ENCODE data around the gene SQOR. TPM values are rescaled to one million over a fixed set of nuclear protein-coding genes. Genes with fewer than 3 reads are reported as not detected.
"Not testable (repeated sequence)": the region's sequence is repeated elsewhere in the genome, so short reads cannot be mapped to it uniquely, and the experiment has no call there.

SQOR gene
- polyA plus RNA-seq, 1 experiment: 74.4 TPM

- DNase-seq (ENCODE audit: low read depth, low spot score): no peak
- peaks cover 9% of the 10 kb centered on the region for H3K9me3 ChIP-seq (ENCODE audit: control insufficient read depth, insufficient read depth, low read length)
- CTCF ChIA-PET: interaction anchor here (11.5 kb wide), 1 partner anchor 58 kb away, joined by 78 read pairs; no protein-coding TSS in a partner anchor
- POLR2A ChIA-PET: interaction anchor here (0.7 to 1.1 kb wide), 2 partner anchors 17 to 144 kb away, joined by 3 read pairs; no protein-coding TSS in a partner anchor
- no peak overlapping the region for H3K27ac ChIP-seq (ENCODE audit: low read depth, low read length)
- TF ChIP-seq CTCF (IDR thresholded peaks at IDR 0.05; ENCODE audit: low read depth, low read length): no peak
- no peaks in the 10 kb centered on the region for H3K27me3 ChIP-seq (ENCODE audit: control insufficient read depth, insufficient read depth, low read length)
- H3K4me3 ChIP-seq (ENCODE audit: low read depth, low read length): no peak overlapping the region
These were observed 13.0 kb downstream of the SQOR start for GRCh38 chr15:45647828-45648227.

GRCh38 chr15:45648521-45649200 lies 13.8 kb downstream of the SQOR start:
- DNase-seq (ENCODE audit: low read depth, low spot score): no peak
- ChIA-PET CTCF (no interaction called here), POLR2A (interaction anchor here (1.1 kb wide), 1 partner anchor 16 kb away, joined by 3 read pairs; no protein-coding TSS in a partner anchor)
- peak overlapping the region; percentile 34 for H3K27ac ChIP-seq (ENCODE audit: low read depth, low read length)
- no peaks in the 10 kb centered on the region for H3K27me3 ChIP-seq (ENCODE audit: control insufficient read depth, insufficient read depth, low read length)
- TF ChIP-seq CTCF (IDR thresholded peaks at IDR 0.05; ENCODE audit: low read depth, low read length): no peak
- peaks cover 9% of the 10 kb centered on the region for H3K9me3 ChIP-seq (ENCODE audit: control insufficient read depth, insufficient read depth, low read length)
- no peak overlapping the region for H3K4me3 ChIP-seq (ENCODE audit: low read depth, low read length)

- H3K27ac ChIP-seq (ENCODE audit: low read depth, low read length); CTCF ChIA-PET; H3K9me3 ChIP-seq (ENCODE audit: control insufficient read depth, insufficient read depth, low read length); POLR2A ChIA-PET; H3K27me3 ChIP-seq (ENCODE audit: control insufficient read depth, insufficient read depth, low read length); DNase-seq (ENCODE audit: low read depth, low spot score); H3K4me3 ChIP-seq (ENCODE audit: low read depth, low read length): not testable (repeated sequence)
These were observed 15.2 kb downstream of the SQOR start for GRCh38 chr15:45650007-45650406.

GRCh38 chr15:45650889-45651525 lies 16.2 kb downstream of the SQOR start:
- Histone ChIP-seq H3K4me3 (ENCODE audit: low read depth, low read length) (no peak overlapping the region), H3K27ac (ENCODE audit: low read depth, low read length) (no peak overlapping the region), H3K9me3 (ENCODE audit: control insufficient read depth, insufficient read depth, low read length) (peaks cover 9% of the 10 kb centered on the region), H3K27me3 (ENCODE audit: control insufficient read depth, insufficient read depth, low read length) (no peaks in the 10 kb centered on the region)
- CTCF ChIA-PET: interaction anchor here (0.9 kb wide), 1 partner anchor 54 kb away, joined by 3 read pairs; no protein-coding TSS in a partner anchor
- POLR2A ChIA-PET: no interaction called here
- no peak for TF ChIP-seq CTCF (IDR thresholded peaks at IDR 0.05; ENCODE audit: low read depth, low read length)
- DNase-seq (ENCODE audit: low read depth, low spot score): no peak

GRCh38 chr15:45653702-45654424 lies 19.0 kb downstream of the SQOR start:
- TF ChIP-seq CTCF (IDR thresholded peaks at IDR 0.05; ENCODE audit: low read depth, low read length): no peak
- CTCF ChIA-PET: interaction anchor here (1.9 kb wide), 1 partner anchor 196 kb away, joined by 4 read pairs; no protein-coding TSS in a partner anchor

More at GRCh38 chr15:45653702-45654424, 19.0 kb downstream of the SQOR start:
- H3K27ac ChIP-seq (ENCODE audit: low read depth, low read length): no peak overlapping the region
- no peak for DNase-seq (ENCODE audit: low read depth, low spot score)
- POLR2A ChIA-PET: no interaction called here
- no peaks in the 10 kb centered on the region for H3K27me3 ChIP-seq (ENCODE audit: control insufficient read depth, insufficient read depth, low read length)
- H3K4me3 ChIP-seq (ENCODE audit: low read depth, low read length): no peak overlapping the region
- peaks cover 9% of the 10 kb centered on the region for H3K9me3 ChIP-seq (ENCODE audit: control insufficient read depth, insufficient read depth, low read length)
